Keratinocyte (primary cell): ENCODE measurements around the gene RANBP17. TPM values are rescaled to one million over a fixed set of nuclear protein-coding genes. Genes with fewer than 3 reads are reported as not detected.
"Not testable (repeated sequence)": the region's sequence is repeated elsewhere in the genome, so short reads cannot be mapped to it uniquely, and the experiment has no call there.

ENCODE experiments used
- DNase-seq: peaks from one replicate; pipeline ENCODE4 v3.0.0-alpha.2; 2011; ENCODE audit warnings: low read depth, missing footprints, low spot score
- FAIRE-seq: peaks from 2 replicates; lab custom pipeline; 2011; peaks lifted over from hg19 to GRCh38; lab: Jason Lieb, UNC
- H2AFZ ChIP-seq: 2 replicates; pipeline ENCODE4 v1.6.0; 2012; ENCODE audit warnings: low read length, control low read depth, inconsistent platforms; ENCODE audit not compliant: control insufficient read depth
- H3K27ac ChIP-seq: 2 replicates; pipeline ENCODE4 v1.5.1; 2011; ENCODE audit warnings: low read length; ENCODE audit not compliant: control insufficient read depth, insufficient read depth
- H3K27me3 ChIP-seq: 3 replicates; pipeline ENCODE4 v1.6.0; 2011; ENCODE audit warnings: low read length; ENCODE audit not compliant: control insufficient read depth, insufficient read depth; ENCODE audit errors: extremely low read depth
- H3K36me3 ChIP-seq, 2 experiments: 2 replicates in 1 of 2; 3 replicates in 1 of 2; pipeline ENCODE4 v1.5.1; 2011; ENCODE audit warnings: low read length in 2 of 2, mild to moderate bottlenecking in 1 of 2; ENCODE audit not compliant: control insufficient read depth in 2 of 2, insufficient read depth in 2 of 2; ENCODE audit errors: extremely low read depth in 1 of 2
- H3K4me1 ChIP-seq: 3 replicates; pipeline ENCODE4 v1.5.1; 2011; ENCODE audit warnings: low read length; ENCODE audit not compliant: control insufficient read depth, insufficient read depth; ENCODE audit errors: extremely low read depth
- H3K4me2 ChIP-seq: 3 replicates; pipeline ENCODE4 v1.6.0; 2011; ENCODE audit warnings: low read depth, low read length; ENCODE audit not compliant: control insufficient read depth, insufficient read depth; ENCODE audit errors: extremely low read depth
- H3K4me3 ChIP-seq, 3 experiments: fragments of 200-600 bp in 1 of 3; sonication (generic) in 1 of 3; 2 replicates in 2 of 3; 3 replicates in 1 of 3; pipeline ENCODE4 v1.5.1; 2011 to 2016; ENCODE audit warnings: low read length in 3 of 3, mild to moderate bottlenecking in 3 of 3, control low read depth in 2 of 3, inconsistent platforms in 1 of 3, low read depth in 1 of 3, mixed read lengths in 1 of 3, mixed run types in 1 of 3, moderate library complexity in 1 of 3; ENCODE audit not compliant: control insufficient read depth in 2 of 3, insufficient read depth in 2 of 3; ENCODE audit errors: extremely low read depth in 1 of 3
- H3K79me2 ChIP-seq: 2 replicates; pipeline ENCODE4 v1.6.0; 2012; ENCODE audit warnings: low read length; ENCODE audit not compliant: control insufficient read depth, insufficient read depth
- H3K9ac ChIP-seq: 3 replicates; pipeline ENCODE4 v1.6.0; 2011; ENCODE audit warnings: low read length; ENCODE audit not compliant: control insufficient read depth, insufficient read depth; ENCODE audit errors: extremely low read depth
- H3K9me1 ChIP-seq: 3 replicates; pipeline ENCODE4 v1.6.0; 2011; ENCODE audit warnings: low read length; ENCODE audit not compliant: control insufficient read depth, insufficient read depth; ENCODE audit errors: extremely low read depth
- H3K9me3 ChIP-seq: 2 replicates; pipeline ENCODE4 v1.5.1; 2012; ENCODE audit warnings: low read depth, low read length; ENCODE audit not compliant: control insufficient read depth
- H4K20me1 ChIP-seq: 3 replicates; pipeline ENCODE4 v1.6.0; 2011; ENCODE audit warnings: low read length; ENCODE audit not compliant: control insufficient read depth, insufficient read depth; ENCODE audit errors: extremely low read depth
- CTCF ChIP-seq, 3 experiments: IDR thresholded peaks in 1 of 3; conservative IDR thresholded peaks in 1 of 3; optimal IDR thresholded peaks in 1 of 3; 2 replicates in 2 of 3; 3 replicates in 1 of 3; pipeline versions ENCODE3 to v1.5.1; 2011; ENCODE audit warnings: low read length in 3 of 3, mild to moderate bottlenecking in 3 of 3, moderate library complexity in 2 of 3, control low read depth in 1 of 3, inconsistent platforms in 1 of 3; ENCODE audit not compliant: insufficient read depth in 2 of 3; ENCODE audit errors: extremely low read depth in 1 of 3
- EZH2 ChIP-seq: IDR thresholded peaks from one replicate; pipeline ENCODE4 v1.6.1; 2012; ENCODE audit warnings: inconsistent platforms, mild to moderate bottlenecking, low read length, moderate library complexity
- dilution Hi-C: fragments of 300-500 bp; cut with MboI; formaldehyde crosslinking; loops from one replicate; pipeline ENCODE4 v1.7.0; 2020; ENCODE audit warnings: low sequenced_read_pairs; ENCODE audit not compliant: extremely low pct_ligation_motif_present
- polyA plus RNA-seq, 5 experiments: library from polyadenylated mRNA; depleted of rRNA in 3 of 5; stranded (reverse) in 3 of 5; stranded (forward) in 1 of 5; unstranded in 1 of 5; fragments of >200 nt; gene quantifications; 1 replicate in 1 of 5; 2 replicates in 3 of 5; 3 replicates in 1 of 5; pipeline versions ENCODE4 v1.2.1 to v1.2.3, GENCODE V29; 2011 to 2012; ENCODE audit warnings: missing spikeins in 2 of 5, low read depth in 1 of 5, low replicate concordance in 1 of 5

Gene RANBP17
- polyA plus RNA-seq, 1 donor (not counting 4 experiments of a cell fraction or from before 2014, with no cell fraction given) = 0.97 TPM

DNA sequence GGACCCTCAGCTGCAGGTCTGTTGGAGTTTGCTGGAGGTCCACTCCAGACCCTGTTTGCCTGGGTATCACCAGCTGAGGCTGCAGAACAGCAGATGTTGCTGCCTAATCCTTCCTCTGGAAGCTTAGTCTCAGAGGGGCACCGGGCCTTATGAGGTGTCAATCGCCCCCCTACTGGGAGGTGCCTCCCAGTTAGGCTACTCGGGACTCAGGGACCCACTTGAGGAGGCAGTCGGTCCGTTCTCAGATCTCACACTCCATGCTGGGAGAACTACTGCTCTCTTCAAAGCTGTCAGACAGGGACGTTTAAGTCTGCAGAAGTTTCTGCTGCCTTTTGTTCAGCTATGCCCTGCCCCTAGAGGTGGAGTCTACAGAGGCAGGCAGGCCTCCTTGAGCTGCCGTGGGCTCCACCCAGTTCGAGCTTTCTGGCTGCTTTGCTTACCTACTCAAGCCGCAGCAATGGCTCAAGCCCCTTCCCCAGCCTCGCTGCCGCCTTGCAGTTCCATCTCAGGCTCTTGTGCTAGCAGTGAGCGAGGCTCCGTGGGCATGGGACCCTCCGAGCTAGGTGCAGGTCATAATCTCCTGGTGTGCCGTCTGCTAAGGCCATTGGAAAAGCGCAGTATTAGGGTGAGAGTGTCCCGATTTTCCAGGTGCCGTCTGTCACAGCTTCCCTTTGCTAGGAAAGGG, 73.9 kb downstream of the RANBP17 start:
- FAIRE-seq, H3K27me3 ChIP-seq, dilution Hi-C loops, H3K36me3 ChIP-seq, H3K9me1 ChIP-seq, H3K9me3 ChIP-seq, H3K9ac ChIP-seq, DNase-seq, H3K4me3 ChIP-seq, H3K4me1 ChIP-seq, H2AFZ ChIP-seq, H4K20me1 ChIP-seq, H3K4me2 ChIP-seq, H3K79me2 ChIP-seq, H3K27ac ChIP-seq: not testable (repeated sequence)

DNA sequence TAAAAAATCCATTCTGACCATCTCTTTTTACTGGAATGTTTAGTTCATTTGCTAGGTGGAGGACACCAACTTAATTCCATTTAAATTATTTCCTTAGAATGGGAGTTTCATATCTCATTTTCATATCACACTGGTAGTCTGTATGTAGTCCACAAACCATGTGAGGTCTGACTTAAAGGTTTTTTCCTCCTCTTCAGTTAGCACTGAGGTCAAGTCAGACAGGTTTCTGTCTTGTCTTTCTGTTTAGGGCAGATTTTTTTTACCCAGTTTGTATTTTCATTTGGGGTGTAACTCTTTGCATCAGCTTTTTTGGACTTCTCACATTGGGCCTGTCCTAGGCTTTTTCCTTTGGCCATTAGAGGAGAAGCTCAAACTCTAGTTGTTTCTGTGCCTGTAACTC, 75.3 kb downstream of the RANBP17 start:
- dilution Hi-C loops = no loop called here
- FAIRE-seq = no peak

More for the DNA sequence above, 75.3 kb downstream of the RANBP17 start:
- H3K9me3 ChIP-seq = no peaks in the 10 kb centered on the region
- H3K9ac ChIP-seq = no peak overlapping the region
- no peaks in the 10 kb centered on the region for H4K20me1 ChIP-seq
- DNase-seq = no peak
- no peak overlapping the region for H3K4me3 ChIP-seq
- no peaks in the 10 kb centered on the region for H3K79me2 ChIP-seq
- H3K36me3 ChIP-seq = no peaks in the 10 kb centered on the region
- H3K9me1 ChIP-seq = no peaks in the 10 kb centered on the region
- H3K4me2 ChIP-seq = no peak overlapping the region
- H3K4me1 ChIP-seq = no peaks in the 10 kb centered on the region
- H3K27me3 ChIP-seq = no peaks in the 10 kb centered on the region
- no peak for TF ChIP-seq EZH2
- TF ChIP-seq CTCF (optimal IDR thresholded peaks at IDR 0.05 in 1 of 3, IDR thresholded peaks at IDR 0.05 in 1 of 3, conservative IDR thresholded peaks at IDR 0.05 in 1 of 3; ENCODE audit: extremely low read depth in 1 of 3, insufficient read depth in 2 of 3, low read length in 3 of 3) = no peak
- H3K27ac ChIP-seq = no peak overlapping the region
- no peak overlapping the region for H2AFZ ChIP-seq
